ENCODE measurements around the gene ATAD1.
A peak's percentile ranks its signal among the peaks of the same experiment; 100 is the strongest.

ATAD1 gene

DNA sequence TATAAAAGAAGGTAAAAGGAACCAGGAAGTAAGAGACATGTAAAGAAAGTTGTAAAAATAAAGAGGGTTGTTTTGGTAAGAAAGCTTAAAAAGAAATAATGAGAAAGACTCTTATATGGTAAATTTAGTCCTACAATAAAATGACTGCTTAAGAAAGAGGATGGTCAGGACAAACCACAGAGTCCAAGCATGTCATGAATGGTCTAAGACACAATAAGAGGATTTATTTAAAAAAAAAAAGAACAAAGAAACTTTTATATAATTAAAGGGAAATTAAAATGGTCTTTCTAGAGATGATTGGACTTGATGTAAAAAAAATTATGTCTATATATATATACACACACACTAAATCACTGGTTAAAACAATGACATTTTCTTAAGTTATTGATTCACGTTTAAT lies 18.2 kb downstream of the ATAD1 start:
- no peak for DNase-seq

DNA sequence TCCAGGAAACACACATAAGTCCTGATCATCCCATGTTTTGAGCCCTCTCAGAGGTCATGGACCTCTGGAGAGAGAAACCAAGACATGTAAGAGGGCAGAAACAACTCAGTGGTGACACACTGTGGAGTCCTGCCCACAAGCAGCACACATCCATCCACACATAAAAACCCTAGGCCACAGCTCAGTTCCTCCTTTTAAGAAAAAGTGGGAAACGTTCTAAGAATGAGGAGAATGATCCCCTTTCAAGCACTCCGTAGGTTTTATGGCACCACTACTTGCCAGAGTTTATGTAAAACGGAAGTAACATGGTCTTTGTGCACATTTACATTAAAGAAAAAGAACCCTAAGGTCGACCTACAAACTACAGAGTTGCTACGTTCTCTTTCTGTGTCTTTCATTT lies 19.9 kb downstream of the ATAD1 start:
- DNase-seq = no peak

DNA sequence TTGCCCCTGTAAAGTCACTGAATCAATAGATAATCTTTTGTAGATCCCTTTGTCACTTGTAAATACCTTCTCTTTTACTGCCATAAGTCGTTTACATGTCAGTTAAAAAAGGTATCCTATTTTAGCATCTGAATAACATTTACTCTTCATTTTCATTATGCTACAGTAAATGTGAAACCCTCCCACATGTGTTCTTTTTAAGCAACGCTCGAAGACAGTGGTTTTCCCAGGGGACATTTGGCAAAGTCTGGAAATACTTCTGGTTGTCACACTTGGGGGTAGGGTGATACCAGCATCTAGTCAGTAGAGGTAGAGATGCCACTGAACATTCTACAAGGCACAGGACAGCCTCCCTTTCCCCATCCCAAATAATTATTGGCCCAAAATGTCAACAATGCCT lies 23.7 kb downstream of the ATAD1 start:
- no peak for DNase-seq

DNA sequence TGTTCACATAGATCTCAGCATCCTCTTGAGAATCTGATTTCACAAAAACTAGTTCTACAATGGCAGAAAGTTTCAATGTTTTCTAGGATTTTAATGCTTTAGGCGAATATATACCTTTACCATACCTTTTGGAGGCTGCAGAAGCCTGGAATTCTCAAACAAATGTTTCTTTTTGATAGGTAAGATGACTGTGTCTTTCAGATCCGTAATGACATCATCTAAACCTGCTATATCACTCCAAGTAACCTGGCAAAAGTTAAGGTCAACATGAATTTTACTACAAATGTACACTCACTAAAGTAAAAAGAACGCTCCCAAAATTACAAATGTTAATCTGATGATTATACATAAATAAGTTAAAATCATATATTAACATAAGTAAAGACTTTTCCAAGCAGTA lies 27.8 kb downstream of the ATAD1 start:
- no peak for DNase-seq

DNA sequence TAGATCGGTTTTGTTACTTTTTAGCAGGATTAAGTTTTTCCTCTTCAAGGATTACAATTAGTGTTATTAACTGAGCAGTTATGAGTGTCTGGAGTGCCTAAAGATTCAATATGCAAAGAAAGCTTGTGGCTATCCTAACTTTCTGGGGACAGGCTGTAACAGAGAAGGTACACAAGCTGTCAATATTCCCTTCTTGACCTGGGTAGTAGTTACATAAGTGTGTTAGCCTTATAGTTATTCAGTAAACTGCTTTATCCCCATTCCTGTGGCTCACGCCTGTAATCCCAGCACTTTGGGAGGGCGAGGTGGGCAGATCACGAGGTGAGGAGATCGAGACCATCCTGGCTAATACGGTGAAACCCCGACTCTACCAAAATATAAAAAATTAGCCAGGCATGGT lies 31.6 kb downstream of the ATAD1 start:
- no peak for DNase-seq

DNA sequence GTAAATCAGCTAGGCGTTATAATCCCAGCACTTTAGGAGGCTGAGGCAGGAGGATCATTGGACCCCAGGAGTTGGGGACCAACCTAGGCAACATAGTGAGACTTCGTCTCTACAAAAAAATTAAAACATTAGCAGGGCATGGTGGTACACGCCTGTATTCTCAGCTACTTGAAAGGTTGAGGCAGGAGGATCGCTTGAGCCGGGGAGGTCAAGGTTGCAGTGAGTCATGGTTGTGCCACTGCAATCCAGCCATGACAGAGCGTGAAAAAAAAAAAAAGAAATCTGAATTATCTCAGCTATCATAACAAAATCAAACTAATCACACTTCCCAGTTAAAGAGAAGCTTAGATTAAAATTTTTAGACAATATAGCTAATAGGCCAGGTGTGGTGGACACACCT lies 35.3 kb downstream of the ATAD1 start:
- no peak for DNase-seq

DNA sequence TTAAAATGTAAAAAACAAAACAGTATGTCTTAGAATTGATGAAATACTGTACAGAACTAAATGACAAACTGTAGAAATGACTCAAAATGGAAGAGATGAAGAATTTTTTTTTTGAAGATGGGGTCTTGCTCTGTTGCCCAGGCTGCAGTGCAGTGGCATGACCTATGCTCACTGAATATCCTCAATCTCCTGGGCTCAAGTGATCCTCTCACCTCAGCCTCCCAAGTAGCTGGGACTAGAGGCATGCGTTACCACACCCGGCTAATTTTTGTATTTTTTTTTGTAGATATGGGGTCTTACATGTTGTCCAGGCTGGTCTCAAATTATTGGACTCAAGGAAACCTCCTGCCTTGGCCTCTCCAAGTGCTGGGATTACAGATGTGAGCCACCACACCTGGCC lies 36.5 kb downstream of the ATAD1 start:
- DNase-seq = no peak

DNA sequence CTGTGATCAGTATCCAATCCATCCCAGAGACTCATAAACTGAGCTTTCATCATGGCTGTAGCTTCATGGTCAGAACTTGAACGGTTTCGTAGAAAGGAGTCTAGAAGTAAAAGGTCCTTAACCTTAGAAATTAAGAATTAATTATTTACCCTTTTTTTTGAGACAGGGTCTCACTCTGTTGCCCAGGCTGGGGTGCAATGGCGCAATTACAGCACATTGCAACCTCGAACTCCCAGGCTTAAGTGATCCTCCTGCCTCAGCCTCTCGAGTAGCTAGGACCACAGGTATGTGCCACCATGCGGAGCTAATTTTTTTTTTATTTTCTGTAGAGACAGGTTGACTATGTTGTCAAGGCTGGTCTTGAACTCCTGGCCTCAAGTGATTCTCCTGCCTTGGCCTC lies 41.7 kb downstream of the ATAD1 start:
- no peak for DNase-seq

DNA sequence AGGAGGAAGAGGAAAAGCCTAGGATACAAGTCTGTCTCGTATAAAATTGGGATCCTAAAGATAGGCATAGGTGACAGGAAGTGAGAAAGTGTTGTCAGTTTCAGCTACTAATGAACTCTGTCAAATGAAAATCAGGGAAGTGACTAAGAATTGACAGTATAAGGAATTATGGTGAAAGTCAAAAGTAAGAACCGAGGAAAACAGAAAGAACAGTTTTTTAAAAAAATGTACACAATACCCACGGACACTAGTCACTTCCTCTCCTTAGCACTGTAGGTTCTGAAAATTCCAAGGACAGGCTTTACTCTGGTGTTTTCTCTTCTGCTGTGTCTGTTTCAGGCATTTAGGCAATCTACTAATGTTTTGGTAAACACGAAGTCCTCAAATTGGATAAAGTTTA lies 42.3 kb downstream of the ATAD1 start:
- DNase-seq = no peak

DNA sequence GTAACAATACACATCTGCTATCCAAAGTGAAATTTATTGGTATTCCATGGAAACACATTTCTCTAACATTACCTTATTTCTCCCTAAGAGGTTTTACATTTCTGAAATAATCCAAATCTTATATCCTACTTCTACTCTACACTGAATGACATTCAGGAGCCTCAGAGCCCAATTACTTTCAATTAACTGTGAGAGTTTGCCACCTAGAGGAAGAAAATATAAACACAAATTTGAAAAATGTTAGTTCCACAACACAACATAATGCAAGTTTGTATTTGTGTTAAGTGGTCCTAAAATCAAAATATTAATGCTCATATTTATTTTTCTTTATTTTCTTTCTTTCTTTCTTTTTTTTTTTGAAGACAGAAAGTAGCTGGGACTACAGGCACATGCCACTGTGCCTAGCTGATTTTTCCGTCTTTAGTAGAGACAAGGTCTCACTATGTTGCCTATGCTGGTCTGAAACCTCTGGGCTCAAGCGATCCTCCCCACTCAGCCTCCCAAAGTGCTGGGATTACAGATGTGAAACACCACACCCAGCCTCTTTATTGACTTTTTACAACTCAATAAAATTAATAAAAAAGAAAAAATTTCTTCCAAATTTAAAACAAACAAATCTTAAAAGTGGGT lies 46.0 kb downstream of the ATAD1 start:
- peak in 1 of 2 experiments; percentile 17 for DNase-seq

DNA sequence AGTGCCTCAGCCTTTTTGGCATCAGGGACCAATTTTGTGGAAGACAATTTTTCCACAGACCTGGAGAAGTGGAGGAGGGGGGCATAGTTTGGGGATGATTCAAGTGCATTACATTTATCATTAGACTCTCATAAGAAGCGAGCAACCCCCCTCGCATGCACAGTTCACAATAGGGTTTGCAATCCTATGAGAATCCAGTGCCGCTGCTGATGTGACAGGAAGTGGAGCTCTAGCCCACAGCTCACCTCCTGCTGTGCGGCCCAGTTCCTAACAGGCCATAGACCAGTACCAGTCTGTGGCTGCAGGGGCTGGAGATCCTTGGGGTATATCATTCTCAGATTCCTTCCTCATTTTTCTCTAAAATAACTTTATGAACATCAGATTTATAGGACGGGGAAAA lies 50.8 kb downstream of the ATAD1 start:
- no peak for DNase-seq

DNA sequence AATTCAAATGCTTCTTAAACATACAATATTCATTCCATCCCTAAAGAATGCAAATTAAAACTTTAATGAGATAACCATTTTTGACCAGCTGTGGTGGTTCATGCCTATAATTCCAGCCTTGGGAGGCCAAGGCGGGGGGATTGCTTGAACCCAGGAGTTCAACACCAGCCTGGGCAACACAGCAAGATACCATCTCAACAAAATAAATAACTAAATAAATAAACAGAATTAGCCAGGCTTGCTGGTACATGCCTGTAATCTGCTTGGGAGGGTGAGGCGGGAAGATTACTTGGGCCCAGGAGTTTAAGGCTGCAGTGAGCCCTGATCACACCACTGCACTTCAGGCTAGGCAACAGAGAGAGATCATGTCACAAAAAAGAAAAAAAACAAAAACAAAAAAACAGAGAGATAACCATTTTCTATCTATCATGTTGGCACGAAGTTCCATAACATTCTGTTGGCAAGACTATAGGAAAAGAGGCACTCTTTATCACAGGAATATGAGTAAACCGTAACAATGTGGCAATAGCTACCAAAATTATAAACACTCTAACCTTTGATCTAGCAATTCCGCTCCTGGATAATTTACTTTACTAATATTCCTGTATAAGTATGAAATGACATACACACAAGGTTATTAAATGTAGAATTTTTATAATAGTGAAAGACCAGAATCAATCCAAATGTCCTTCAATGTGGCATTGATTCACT lies 52.2 kb downstream of the ATAD1 start:
- DNase-seq = no peak

DNA sequence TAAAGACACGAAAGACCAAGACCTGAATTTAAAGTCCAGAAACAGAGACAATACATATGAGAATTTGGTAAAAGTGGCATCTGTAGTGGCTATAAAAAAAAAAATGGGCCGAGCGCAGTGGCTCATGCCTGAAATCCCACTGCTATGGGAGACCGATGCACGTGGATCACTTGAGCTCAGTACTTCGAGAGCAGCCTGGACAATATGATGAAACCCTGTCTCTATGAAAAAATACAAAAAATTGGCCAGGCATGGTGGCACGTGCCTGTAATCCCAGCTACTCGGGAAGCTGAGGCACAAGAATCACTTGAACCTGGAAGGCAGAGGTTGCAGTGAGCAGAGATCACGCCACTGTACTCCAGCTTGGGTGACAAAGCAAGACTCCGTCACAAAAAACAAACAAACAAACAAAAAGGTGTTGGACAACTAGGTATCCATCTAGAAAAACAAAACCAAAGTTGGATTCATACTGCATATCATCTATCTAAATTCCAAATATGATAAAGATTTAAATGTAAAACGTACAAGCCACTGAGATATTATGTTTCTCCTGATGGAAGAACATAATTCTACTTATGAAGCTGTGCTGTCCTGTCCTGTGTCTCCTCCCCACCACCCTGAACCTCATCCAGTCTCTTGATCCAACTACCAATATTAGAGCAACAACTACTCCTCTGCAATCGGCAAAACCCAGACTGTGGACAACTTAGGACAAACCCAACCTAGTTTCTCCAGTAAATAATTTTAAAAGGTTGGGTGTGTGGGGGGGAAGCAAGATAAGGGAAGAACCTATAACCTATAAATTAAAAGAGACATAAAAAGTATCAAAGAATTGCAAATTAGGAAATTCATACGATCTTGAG lies 53.7 kb downstream of the ATAD1 start:
- no peak for DNase-seq

DNA sequence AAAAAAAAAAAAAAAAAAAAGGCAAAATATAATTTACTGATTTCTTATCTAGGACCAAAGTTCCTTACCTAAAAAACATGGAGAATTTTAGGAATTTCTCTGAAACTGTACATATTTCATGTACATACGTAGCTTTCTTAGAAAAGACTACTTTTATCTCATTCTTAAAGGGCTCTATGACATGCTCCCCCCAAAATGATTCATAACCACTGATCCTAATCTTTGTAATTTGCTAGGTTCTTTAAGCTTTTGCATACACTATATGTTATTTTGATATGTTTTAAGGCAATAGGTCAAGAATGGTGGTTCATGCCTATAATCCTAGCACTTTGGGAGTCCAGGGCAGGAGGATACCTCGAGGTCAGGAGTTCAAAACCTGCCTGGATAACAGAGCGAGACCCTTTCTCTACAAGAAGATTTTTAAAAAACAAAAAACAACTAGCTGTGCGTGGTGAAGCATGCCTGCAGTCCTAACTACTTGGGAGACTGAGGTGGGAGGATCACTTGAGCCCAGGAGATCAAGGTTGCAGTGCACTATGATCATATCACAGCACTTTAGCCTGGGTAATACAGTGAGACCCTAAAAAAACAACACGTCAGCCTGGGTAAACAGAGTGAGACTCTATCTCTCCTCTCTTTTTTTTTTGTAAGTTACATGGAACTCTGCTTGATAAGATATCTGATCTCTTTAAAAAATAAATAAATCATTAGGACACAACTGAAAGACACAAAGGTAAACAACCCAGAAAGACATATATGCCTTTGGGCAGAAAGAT lies 54.8 kb downstream of the ATAD1 start:
- no peak for DNase-seq

DNA sequence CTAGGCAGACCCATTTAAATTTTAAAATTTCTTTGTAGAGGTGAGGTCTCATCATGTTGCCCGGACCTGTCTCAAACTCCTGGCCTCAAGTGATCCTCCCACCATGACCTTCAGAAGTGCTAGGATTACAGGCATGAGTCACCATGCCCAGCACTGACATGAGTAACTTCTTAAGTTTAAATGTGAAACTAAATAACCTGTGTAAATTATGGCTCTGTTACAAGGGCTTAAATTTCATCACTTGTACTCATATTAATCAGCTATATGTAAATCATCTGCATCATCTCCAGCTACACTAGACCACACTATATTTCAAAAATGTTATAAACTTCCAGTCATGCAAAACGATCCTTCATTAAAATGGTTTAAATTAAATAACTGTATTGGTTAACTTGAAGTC lies 56.1 kb downstream of the ATAD1 start:
- no peak for DNase-seq

DNA sequence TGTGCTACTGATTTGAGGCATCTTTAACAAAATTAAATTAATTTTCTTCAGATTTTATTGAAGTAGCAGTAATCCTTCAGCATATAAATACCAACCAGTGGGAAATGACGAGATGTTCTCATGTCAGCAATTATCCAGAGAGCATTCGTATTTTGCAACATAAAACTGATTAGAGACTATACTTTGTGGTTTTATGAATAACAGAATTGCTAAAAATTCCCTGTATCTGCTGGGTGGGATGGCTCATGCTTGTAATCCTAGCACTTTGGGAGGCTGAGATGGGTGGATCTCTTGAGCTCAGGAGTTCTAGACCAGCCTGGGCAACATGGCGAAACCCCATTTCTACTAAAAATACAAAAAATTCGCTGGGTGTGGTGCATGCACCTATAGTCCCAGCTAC lies 56.9 kb downstream of the ATAD1 start:
- no peak for DNase-seq

DNA sequence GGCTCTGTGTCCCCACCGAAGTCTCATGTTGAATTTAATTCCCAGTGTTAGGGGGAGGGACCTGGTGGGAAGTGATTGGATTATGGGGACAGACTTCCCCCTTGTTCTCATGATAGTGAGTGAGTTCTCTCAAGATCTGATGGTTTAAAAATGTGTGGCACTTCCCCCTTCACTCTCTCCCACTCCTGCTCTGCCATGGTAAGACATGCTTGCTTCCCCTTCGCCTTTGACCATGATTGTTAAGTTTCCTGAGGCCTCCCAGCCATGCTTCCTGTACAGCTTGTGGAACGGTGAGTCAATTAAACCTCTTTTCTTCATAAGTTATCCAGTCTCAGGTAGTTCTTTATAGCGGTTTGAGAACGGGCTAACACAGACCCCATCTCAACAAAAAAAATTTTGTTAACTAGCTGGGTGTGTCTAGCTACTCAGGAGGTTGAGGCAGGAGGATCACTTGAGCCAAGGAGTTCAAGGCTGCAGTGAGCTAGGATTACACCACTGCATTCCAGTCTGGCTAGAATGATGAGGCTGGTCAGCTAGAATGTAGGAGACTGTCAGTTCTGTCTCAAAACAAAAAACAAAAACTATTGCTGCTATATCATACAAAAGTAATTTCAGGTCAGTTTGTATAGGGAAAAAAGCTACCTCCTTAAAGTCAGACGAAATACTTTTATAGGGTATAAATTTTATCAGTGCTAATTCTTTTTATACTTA lies 57.7 kb downstream of the ATAD1 start:
- no peak for DNase-seq

DNA sequence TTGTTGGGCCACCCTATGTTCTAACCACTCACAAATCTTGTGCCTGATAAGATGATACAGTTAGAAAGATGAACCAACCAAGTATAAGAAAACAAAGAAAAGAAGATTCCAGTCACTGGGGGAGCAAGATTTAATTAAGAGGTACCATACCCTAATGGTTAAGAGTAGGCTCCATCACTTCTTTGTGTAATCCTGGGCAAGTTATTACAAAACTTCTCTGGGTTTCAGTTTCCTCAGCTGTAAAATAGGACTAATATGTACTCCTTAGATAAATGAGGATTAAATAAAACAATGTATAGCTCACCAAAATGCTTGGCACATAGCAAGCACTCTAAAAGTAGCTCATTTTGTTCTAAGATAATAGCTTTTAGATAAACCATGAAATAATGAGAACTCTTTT lies 58.5 kb downstream of the ATAD1 start:
- no peak for DNase-seq

DNA sequence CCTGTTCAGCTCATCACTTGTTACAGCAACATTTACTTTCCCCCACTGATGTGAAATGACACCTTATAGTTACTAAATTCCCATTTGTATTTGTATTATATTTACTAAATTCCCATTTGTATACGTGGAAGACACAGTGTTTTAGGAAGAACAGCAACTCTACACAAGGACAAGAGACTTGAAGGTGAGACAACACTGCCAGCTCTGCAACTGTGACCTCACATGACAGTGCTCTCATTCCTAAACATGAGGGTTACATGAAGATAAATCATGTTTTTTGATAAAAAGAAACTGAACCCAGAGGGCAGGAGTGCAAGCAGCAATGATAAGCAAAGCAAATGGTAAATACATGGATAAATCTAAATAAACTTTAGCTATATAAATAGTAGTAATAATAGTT lies 60.3 kb downstream of the ATAD1 start:
- no peak for DNase-seq

DNA sequence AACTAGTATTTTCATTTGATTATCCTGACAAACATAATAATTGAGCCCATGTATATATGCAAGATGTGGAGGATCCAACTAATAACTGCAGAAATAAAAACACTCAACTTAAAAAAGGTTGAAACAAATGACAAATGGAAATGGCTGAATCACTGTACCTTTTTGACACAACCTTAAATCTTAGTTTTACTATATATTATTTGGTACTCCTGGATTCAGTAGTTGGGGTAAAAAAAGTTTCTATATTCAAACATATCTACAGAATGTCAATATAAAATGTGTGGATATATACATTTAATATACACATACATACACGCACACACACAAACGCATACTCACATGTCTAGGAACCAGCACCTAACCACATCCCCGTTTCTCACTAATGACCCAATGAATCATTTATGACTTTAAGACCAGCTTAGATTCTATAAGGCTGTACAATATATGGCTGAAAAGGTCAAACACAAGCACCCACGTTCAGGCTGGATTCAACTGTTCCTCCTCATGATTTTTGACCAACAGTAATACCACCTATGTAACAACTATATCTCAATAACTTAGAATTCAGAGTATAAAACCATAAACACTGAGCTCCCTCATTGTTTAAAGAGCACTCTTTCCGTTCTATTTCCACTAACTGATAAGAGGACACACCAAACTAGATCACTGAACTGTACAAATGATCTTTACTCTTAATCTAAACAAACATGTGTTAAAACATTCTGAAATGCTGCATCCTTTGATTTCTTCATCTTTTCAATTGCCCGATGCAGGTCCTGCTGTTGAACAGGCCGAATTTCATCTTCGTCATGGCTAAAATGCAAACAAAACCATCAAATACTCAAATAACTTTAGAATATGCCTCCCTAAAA lies 63.8 kb downstream of the ATAD1 start:
- DNase-seq = no peak

DNA sequence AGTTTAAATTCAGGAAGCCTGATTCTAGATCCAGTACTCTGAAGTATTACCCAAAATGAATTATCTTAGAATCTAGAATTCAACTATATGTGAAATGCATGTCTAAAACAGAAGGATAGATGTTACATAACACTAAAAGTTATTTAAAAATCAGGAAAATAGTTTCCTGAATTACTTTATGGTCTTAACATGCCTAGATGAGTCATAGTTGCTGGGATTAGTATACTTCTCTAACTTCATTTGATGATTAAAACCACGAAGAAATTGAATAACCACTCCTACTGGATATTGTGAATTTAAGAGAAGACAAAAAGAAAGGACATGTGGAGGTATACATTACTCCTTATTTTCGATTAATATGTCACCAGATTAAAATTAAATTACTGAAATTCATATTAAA lies 65.5 kb downstream of the ATAD1 start:
- DNase-seq = no peak

DNA sequence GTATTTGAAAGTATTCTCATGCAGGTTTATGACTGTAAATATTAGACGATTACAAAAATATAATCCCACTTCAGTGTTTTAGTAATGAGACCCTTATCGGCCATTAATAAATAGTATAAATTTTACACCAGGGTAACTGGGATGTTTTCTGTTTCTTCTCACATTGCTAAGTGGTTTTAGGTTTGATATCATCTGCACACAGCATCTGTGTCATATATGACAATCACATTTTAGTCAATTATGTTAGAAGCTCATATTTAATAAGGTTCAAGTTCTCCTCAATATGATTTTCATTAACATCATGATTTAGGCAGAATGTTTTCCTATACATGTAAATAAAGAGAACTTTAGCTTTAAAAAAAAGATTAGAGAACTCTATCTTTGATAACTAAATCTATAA lies 66.8 kb downstream of the ATAD1 start:
- DNase-seq = no peak

Measured in NCI-H526 (cell line).